ENCODE results near the gene LAMA3. TPM values are rescaled to one million over a fixed set of nuclear protein-coding genes. Genes with fewer than 3 reads are reported as not detected.

Gene LAMA3
- total and polyA plus RNA-seq, 10 of the 15 experiments (the other 5 are each of a cell fraction or from before 2014, with no cell fraction given), result 0.37 to 6.5 (median 5.4) TPM

DNA sequence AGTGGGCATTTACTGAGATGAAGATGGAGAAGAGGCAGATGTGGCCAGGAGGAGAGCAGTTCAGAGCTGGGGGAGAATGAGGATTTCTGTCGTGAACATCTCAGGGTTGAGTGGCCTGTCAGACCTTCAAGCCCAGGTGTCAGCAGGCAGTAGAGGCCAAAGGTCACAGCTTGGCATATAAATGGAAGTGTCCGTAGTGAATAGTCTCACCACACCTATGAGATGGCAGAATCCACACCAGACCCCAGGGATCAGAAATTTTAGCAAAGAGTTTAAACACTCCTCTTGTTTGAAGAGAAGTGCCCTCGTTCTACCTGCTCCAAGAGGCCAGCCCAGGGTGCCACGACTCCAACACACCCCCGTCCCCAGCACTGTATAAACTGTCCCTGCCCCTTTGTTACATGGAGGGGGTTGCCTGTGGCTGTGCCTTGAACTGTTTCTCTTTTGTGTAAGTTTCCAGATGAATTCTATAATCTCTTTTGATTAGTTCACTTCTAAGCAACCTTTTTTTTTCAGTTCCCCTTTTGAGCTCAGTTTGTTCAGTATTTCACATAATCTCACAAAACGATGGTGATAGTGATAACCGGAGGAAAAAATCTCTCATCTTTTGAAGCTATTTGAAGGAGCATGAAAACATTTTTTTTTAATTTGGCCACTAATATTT is 256.3 kb downstream of the LAMA3 start (continued):
- no peak for TF ChIP-seq CHD4 (IDR thresholded peaks at IDR 0.05)
- no peak for TF ChIP-seq ESRRA (IDR thresholded peaks at IDR 0.05; ENCODE audit: low read length)
- TF ChIP-seq FOXM1 (IDR thresholded peaks at IDR 0.05; ENCODE audit: low read depth, low read length), result peak; percentile 41; the same call in 1 of the 2 replicates
- no peak for TF ChIP-seq SP1 (IDR thresholded peaks at IDR 0.05; ENCODE audit: low read depth, low read length)
- no peak for TF ChIP-seq LARP7 (IDR thresholded peaks at IDR 0.05)
- TF ChIP-seq POLR2AphosphoS5 (IDR thresholded peaks at IDR 0.05; ENCODE audit: low read length), result no peak
- TF ChIP-seq ZNF217 (IDR thresholded peaks at IDR 0.05), result no peak
- no peak for TF ChIP-seq NBN (IDR thresholded peaks at IDR 0.05)
- no peak for TF ChIP-seq TCF3 (IDR thresholded peaks at IDR 0.05; ENCODE audit: borderline replicate concordance, insufficient read depth, low read depth, low read length)
- TF ChIP-seq MYB (IDR thresholded peaks at IDR 0.05; ENCODE audit: borderline replicate concordance, low read depth, low read length), result no peak

- no peak overlapping the region for H2AFZ ChIP-seq (ENCODE audit: control insufficient read depth, low read depth, low read length)
- CTCF ChIA-PET, result interaction anchor here (0.7 kb wide), 1 partner anchor 489 kb away, joined by 4 read pairs; no protein-coding TSS in a partner anchor
- no peak overlapping the region for H3K4me2 ChIP-seq (ENCODE audit: control insufficient read depth, insufficient read depth)
- WGBS (ENCODE audit: insufficient coverage, insufficient replicate concordance, low lambda C conversion rate, missing lambda C conversion rate), result 70% methylated on average over 5 of the region's 5 CpGs
- ATAC-seq (no peak), DNase-seq (ENCODE audit: low read depth, low spot score) (no peak), FAIRE-seq (no peak)
- intact Hi-C loops (cut with micrococcal nuclease; ENCODE audit: unreplicated experiment) (no loop called here), in situ Hi-C loops (cut with MboI) (no loop called here)
- TF ChIP-seq STAT1 (conservative IDR thresholded peaks at IDR 0.05), result no peak
- TF ChIP-seq BRCA1 (IDR thresholded peaks at IDR 0.05; ENCODE audit: low read depth, low read length), result no peak
- no peak for TF ChIP-seq YY1 (IDR thresholded peaks at IDR 0.05; ENCODE audit: low read depth, low read length)
- no peak for TF ChIP-seq EGR1 (IDR thresholded peaks at IDR 0.05; ENCODE audit: borderline replicate concordance in 1 of 2, low read depth in 2 of 2, low read length in 2 of 2)
- TF ChIP-seq TCF12 (IDR thresholded peaks at IDR 0.05; ENCODE audit: low read depth, low read length), result no peak
- TF ChIP-seq POU2F2 (IDR thresholded peaks at IDR 0.05; ENCODE audit: borderline replicate concordance, low read depth, low read length), result no peak
- TF ChIP-seq HDAC2 (IDR thresholded peaks at IDR 0.05), result no peak
- no peak for TF ChIP-seq MTA2 (IDR thresholded peaks at IDR 0.05; ENCODE audit: low read depth)
- no peak for TF ChIP-seq ATF3 (IDR thresholded peaks at IDR 0.05; ENCODE audit: borderline replicate concordance, extremely low read depth, low read depth, low read length)
- no peak for TF ChIP-seq KAT2A (conservative IDR thresholded peaks at IDR 0.05; ENCODE audit: control insufficient read depth, low read depth, low read length)
- TF ChIP-seq, protein P1, sequence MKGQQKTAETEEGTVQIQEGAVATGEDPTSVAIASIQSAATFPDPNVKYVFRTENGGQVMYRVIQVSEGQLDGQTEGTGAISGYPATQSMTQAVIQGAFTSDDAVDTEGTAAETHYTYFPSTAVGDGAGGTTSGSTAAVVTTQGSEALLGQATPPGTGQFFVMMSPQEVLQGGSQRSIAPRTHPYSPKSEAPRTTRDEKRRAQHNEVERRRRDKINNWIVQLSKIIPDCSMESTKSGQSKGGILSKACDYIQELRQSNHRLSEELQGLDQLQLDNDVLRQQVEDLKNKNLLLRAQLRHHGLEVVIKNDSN (IDR thresholded peaks at IDR 0.05; ENCODE audit: borderline replicate concordance, extremely low read length, insufficient read depth, low read depth, low read length), result no peak
- no peak for TF ChIP-seq SUPT20H (IDR thresholded peaks at IDR 0.05; ENCODE audit: borderline replicate concordance, control insufficient read depth, low read depth, low read length)
- H3K9me3 ChIP-seq (replicated peaks; ENCODE audit: control insufficient read depth, insufficient read depth, low read length), result no peaks in the 10 kb centered on the region
- POLR2A ChIA-PET, result interaction anchor here (0.6 to 1.5 kb wide), 2 partner anchors 9 to 126 kb away, joined by 5 read pairs; no protein-coding TSS in a partner anchor
- RAD21 ChIA-PET (ENCODE audit: unreplicated experiment), result interaction anchor here (0.9 to 1.2 kb wide), 2 partner anchors 13 to 19 kb away, joined by 3 to 4 read pairs; no protein-coding TSS in a partner anchor
- H3K4me3 ChIP-seq, result no peak overlapping the region
- H3K79me2 ChIP-seq (ENCODE audit: control insufficient read depth, insufficient read depth, low read length), result no peaks in the 10 kb centered on the region
- SMC1A ChIA-PET (ENCODE audit: uncharacterized antibody, unreplicated experiment), result interaction anchor here (0.9 to 1.5 kb wide), 7 partner anchors 10 to 46 kb away, joined by 3 to 7 read pairs (median 4); no protein-coding TSS in a partner anchor
- H3K4me1 ChIP-seq (ENCODE audit: control insufficient read depth, insufficient read depth, low read length), result peaks cover 12% of the 10 kb centered on the region
- no peaks in the 10 kb centered on the region for H3K36me3 ChIP-seq (ENCODE audit: control insufficient read depth in 2 of 2, insufficient read depth in 2 of 2, low read length in 1 of 2)
- H3K27ac ChIP-seq (ENCODE audit: control insufficient read depth, insufficient read depth), result no peak overlapping the region
- H4K20me1 ChIP-seq (ENCODE audit: control insufficient read depth, insufficient read depth), result no peaks in the 10 kb centered on the region
- BruUV-seq (replicated peaks), result no TSS peak
- H3K27me3 ChIP-seq (replicated peaks in 1 of 2; ENCODE audit: control insufficient read depth in 2 of 2, insufficient read depth in 2 of 2, low read length in 1 of 2), result no peaks in the 10 kb centered on the region
- H3K9ac ChIP-seq (ENCODE audit: control insufficient read depth, insufficient read depth, low read length), result no peak overlapping the region
Observed at GRCh38 chr18:23949863-23950262, 260.6 kb downstream of the LAMA3 start.

Data from GM12878 (cell line).